ENCODE results near the gene MANBA. TPM values are rescaled to one million over a fixed set of nuclear protein-coding genes. Genes with fewer than 3 reads are reported as not detected.
A peak's percentile ranks its signal among the peaks of the same experiment; 100 is the strongest.

The MANBA gene
- total and polyA plus RNA-seq, 2 of the 13 experiments (the other 11 are each of a cell fraction or from before 2014, with no cell fraction given): 11.7 to 33.3 TPM

- TF ChIP-seq ZNF740 (CRISPR knock-in tag; IDR thresholded peaks at IDR 0.05) (no peak), CENPX (CRISPR knock-in tag; IDR thresholded peaks at IDR 0.05) (no peak), ZNF580 (CRISPR knock-in tag; IDR thresholded peaks at IDR 0.05; ENCODE audit: borderline replicate concordance, low read depth) (no peak; the same call in 1 of the 2 replicates), WIZ (CRISPR knock-in tag; IDR thresholded peaks at IDR 0.05) (no peak), EP300 (IDR thresholded peaks at IDR 0.05; ENCODE audit: low read depth in 2 of 2, low read length in 2 of 2) (peak in 1 of 2 experiments; percentile 54; a peak in 1 of 4 replicates), EP300 (CRISPR knock-in tag; IDR thresholded peaks at IDR 0.05; ENCODE audit: borderline replicate concordance) (no peak), MLX (CRISPR knock-in tag; IDR thresholded peaks at IDR 0.05) (no peak), ATF7-NPFF (CRISPR knock-in tag; IDR thresholded peaks at IDR 0.05; ENCODE audit: low read depth) (no peak), FOXP4 (CRISPR knock-in tag; IDR thresholded peaks at IDR 0.05) (peak; percentile 47; the same call in 1 of the 2 replicates), ZZZ3 (CRISPR knock-in tag; IDR thresholded peaks at IDR 0.05; ENCODE audit: borderline replicate concordance) (no peak), ZXDC (CRISPR knock-in tag; IDR thresholded peaks at IDR 0.05) (no peak), ZNF7 (CRISPR knock-in tag; IDR thresholded peaks at IDR 0.05) (no peak), ZNF674 (CRISPR knock-in tag; IDR thresholded peaks at IDR 0.05; ENCODE audit: low read depth) (no peak), ZNF746 (CRISPR knock-in tag; IDR thresholded peaks at IDR 0.05) (no peak), ZBTB46 (CRISPR knock-in tag; IDR thresholded peaks at IDR 0.05; ENCODE audit: borderline replicate concordance) (no peak), ZNF543 (CRISPR knock-in tag; IDR thresholded peaks at IDR 0.05) (no peak), RFXANK (CRISPR knock-in tag; IDR thresholded peaks at IDR 0.05) (no peak), BCL6 (CRISPR knock-in tag; IDR thresholded peaks at IDR 0.05) (no peak), CC2D1A (CRISPR knock-in tag; IDR thresholded peaks at IDR 0.05) (no peak), SNRNP70 (IDR thresholded peaks at IDR 0.05; ENCODE audit: low read depth, low read length) (no peak), ZNF83 (CRISPR knock-in tag; IDR thresholded peaks at IDR 0.05; ENCODE audit: borderline replicate concordance) (no peak), ZNF510 (CRISPR knock-in tag; IDR thresholded peaks at IDR 0.05; ENCODE audit: low read depth) (no peak)
Observed at GRCh38 chr4:102620697-102621497, 139.9 kb downstream of the MANBA start (continued).
